Loucy (cell line): Measurements from ENCODE around the gene GPR35.

Experiments used
- H2AFZ ChIP-seq: fragments of 200-600 bp; sonication (generic); 2 replicates; pipeline ENCODE4 v1.6.0; 2016; ENCODE audit warnings: antibody characterized with exemption, mild to moderate bottlenecking, low read length, moderate library complexity
- H3F3A ChIP-seq: fragments of 200-600 bp; 2 replicates; pipeline ENCODE4 v1.6.0; 2016; ENCODE audit warnings: antibody characterized with exemption, low read depth, mild to moderate bottlenecking
- H3K27me3 ChIP-seq: fragments of 200-600 bp; sonication (generic); 2 replicates; pipeline ENCODE4 v1.6.1; 2014; ENCODE audit warnings: low read length, mild to moderate bottlenecking; ENCODE audit not compliant: insufficient read depth, poor library complexity, severe bottlenecking
- H3K36me3 ChIP-seq: fragments of 200-600 bp; sonication (generic); 2 replicates; pipeline ENCODE4 v1.6.1; 2016; ENCODE audit warnings: low read length; ENCODE audit not compliant: insufficient read depth
- H3K4me1 ChIP-seq: fragments of 200-600 bp; sonication (generic); 2 replicates; pipeline ENCODE4 v1.5.1; 2014; ENCODE audit warnings: low read length, mild to moderate bottlenecking; ENCODE audit not compliant: insufficient read depth, poor library complexity, severe bottlenecking
- H3K4me2 ChIP-seq: fragments of 200-600 bp; sonication (generic); 2 replicates; pipeline ENCODE4 v1.6.0; 2014; ENCODE audit warnings: antibody characterized with exemption, low read length, low read depth, mild to moderate bottlenecking; ENCODE audit not compliant: poor library complexity, severe bottlenecking
- H3K4me3 ChIP-seq: fragments of 200-600 bp; sonication (generic); 2 replicates; pipeline ENCODE4 v1.5.1; 2014; ENCODE audit warnings: low read length, mild to moderate bottlenecking, mixed read lengths; ENCODE audit not compliant: poor library complexity, severe bottlenecking
- H3K79me2 ChIP-seq: fragments of 200-600 bp; sonication (generic); 2 replicates; pipeline ENCODE4 v1.6.1; 2014; ENCODE audit warnings: low read length; ENCODE audit not compliant: insufficient read depth
- H3K9ac ChIP-seq: fragments of 200-600 bp; sonication (generic); 2 replicates; pipeline ENCODE4 v1.6.0; 2014; ENCODE audit warnings: mild to moderate bottlenecking, low read depth, low read length, moderate library complexity; ENCODE audit not compliant: poor library complexity, severe bottlenecking
- H3K9me2 ChIP-seq: fragments of 200-600 bp; sonication (generic); replicated peaks from 2 replicates; pipeline ENCODE4 v1.6.1; 2016; ENCODE audit warnings: low read depth, low read length, mixed read lengths
- H3K9me3 ChIP-seq: fragments of 200-600 bp; sonication (generic); 2 replicates; pipeline ENCODE4 v1.6.1; 2014; ENCODE audit warnings: mild to moderate bottlenecking, antibody characterized with exemption, low read length, low read depth; ENCODE audit not compliant: insufficient read depth
- H4K20me1 ChIP-seq: fragments of 200-600 bp; sonication (generic); 2 replicates; pipeline ENCODE4 v1.6.0; 2014; ENCODE audit warnings: antibody characterized with exemption, low read length, mild to moderate bottlenecking; ENCODE audit not compliant: insufficient read depth, poor library complexity, severe bottlenecking
- EZH2phosphoT487 ChIP-seq: fragments of 200-600 bp; IDR thresholded peaks from 2 replicates; pipeline ENCODE4 v1.6.1; 2018; ENCODE audit warnings: antibody characterized with exemption, mild to moderate bottlenecking, moderate library complexity, borderline replicate concordance
- TF ChIP-seq, protein P1 (sequence below): fragments of 200-600 bp; sonication (generic); conservative IDR thresholded peaks from 2 replicates; pipeline ENCODE4 v1.5.1; 2014; ENCODE audit warnings: mild to moderate bottlenecking, antibody characterized with exemption, low read length

The GPR35 gene

DNA sequence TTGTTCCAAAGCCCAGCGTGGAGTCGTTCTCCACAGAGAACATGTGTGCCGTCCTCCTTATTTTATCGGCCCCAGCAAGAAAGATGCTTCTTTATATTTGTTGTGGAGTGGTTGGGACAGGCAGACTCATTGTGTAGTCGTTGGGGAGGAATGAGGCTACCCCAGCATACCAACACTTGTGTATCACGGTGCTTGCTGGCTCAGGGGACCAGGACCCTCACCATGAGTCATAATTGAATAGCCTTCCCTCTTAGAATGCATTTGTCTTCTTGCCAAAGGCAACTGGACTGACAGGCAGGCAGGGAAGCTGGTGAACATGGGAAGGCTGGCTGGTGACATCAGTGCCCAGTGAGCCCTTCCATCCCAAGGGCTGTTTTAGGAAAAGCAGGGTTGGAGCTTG lies 34.1 kb upstream of the GPR35 start:
- peaks cover 17% of the 10 kb centered on the region for H3K4me1 ChIP-seq
- peaks cover 59% of the 10 kb centered on the region for H3K79me2 ChIP-seq
- no peaks in the 10 kb centered on the region for H3K9me3 ChIP-seq
- H2AFZ ChIP-seq, result no peak overlapping the region
- H3K4me3 ChIP-seq, result no peak overlapping the region
- no peaks in the 10 kb centered on the region for H3F3A ChIP-seq
- peaks cover 42% of the 10 kb centered on the region for H4K20me1 ChIP-seq
- no peaks in the 10 kb centered on the region for H3K27me3 ChIP-seq
- H3K9me2 ChIP-seq, result no peaks in the 10 kb centered on the region
- TF ChIP-seq, protein P1, sequence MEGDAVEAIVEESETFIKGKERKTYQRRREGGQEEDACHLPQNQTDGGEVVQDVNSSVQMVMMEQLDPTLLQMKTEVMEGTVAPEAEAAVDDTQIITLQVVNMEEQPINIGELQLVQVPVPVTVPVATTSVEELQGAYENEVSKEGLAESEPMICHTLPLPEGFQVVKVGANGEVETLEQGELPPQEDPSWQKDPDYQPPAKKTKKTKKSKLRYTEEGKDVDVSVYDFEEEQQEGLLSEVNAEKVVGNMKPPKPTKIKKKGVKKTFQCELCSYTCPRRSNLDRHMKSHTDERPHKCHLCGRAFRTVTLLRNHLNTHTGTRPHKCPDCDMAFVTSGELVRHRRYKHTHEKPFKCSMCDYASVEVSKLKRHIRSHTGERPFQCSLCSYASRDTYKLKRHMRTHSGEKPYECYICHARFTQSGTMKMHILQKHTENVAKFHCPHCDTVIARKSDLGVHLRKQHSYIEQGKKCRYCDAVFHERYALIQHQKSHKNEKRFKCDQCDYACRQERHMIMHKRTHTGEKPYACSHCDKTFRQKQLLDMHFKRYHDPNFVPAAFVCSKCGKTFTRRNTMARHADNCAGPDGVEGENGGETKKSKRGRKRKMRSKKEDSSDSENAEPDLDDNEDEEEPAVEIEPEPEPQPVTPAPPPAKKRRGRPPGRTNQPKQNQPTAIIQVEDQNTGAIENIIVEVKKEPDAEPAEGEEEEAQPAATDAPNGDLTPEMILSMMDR, result no peak
- no peak for TF ChIP-seq EZH2phosphoT487
- H3K9ac ChIP-seq, result no peak overlapping the region
- peaks cover 3% of the 10 kb centered on the region; the same call in 1 of the 2 replicates for H3K36me3 ChIP-seq
- H3K4me2 ChIP-seq, result no peak overlapping the region

DNA sequence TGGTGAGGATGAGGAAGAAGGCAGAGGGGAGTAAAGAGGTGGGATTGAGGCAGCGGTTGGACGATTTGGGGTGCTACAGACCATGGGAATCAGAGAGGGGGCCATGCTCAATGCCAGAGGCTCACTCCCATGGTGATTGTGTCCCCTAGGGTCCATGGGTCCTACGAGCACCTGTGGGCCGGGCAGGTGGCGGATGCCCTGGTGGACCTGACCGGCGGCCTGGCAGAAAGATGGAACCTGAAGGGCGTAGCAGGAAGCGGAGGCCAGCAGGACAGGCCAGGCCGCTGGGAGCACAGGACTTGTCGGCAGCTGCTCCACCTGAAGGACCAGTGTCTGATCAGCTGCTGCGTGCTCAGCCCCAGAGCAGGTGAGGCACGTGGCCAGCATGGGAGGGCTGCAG lies 33.5 kb upstream of the GPR35 start:
- no peak overlapping the region for H2AFZ ChIP-seq
- H3K36me3 ChIP-seq, result peaks cover 3% of the 10 kb centered on the region; the same call in 1 of the 2 replicates
- H3K9ac ChIP-seq, result no peak overlapping the region
- no peaks in the 10 kb centered on the region for H3F3A ChIP-seq
- no peak overlapping the region for H3K4me2 ChIP-seq
- TF ChIP-seq EZH2phosphoT487, result no peak
- TF ChIP-seq, protein P1, result no peak
- no peak overlapping the region for H3K4me3 ChIP-seq
- H3K9me3 ChIP-seq, result no peaks in the 10 kb centered on the region
- H4K20me1 ChIP-seq, result peaks cover 42% of the 10 kb centered on the region
- H3K4me1 ChIP-seq, result peaks cover 17% of the 10 kb centered on the region
- H3K79me2 ChIP-seq, result peaks cover 58% of the 10 kb centered on the region
- H3K9me2 ChIP-seq, result no peaks in the 10 kb centered on the region
- no peaks in the 10 kb centered on the region for H3K27me3 ChIP-seq

- H3K4me1 ChIP-seq, result peaks cover 8% of the 10 kb centered on the region
- no peak overlapping the region for H3K4me2 ChIP-seq
- no peak overlapping the region for H3K9ac ChIP-seq
- H2AFZ ChIP-seq, result no peak overlapping the region
- no peak overlapping the region for H3K4me3 ChIP-seq
- peaks cover 6% of the 10 kb centered on the region; the same call in 1 of the 2 replicates for H3K36me3 ChIP-seq
- peaks cover 45% of the 10 kb centered on the region for H3K79me2 ChIP-seq
- H3K9me3 ChIP-seq, result no peaks in the 10 kb centered on the region
- H3F3A ChIP-seq, result no peaks in the 10 kb centered on the region
- H4K20me1 ChIP-seq, result peaks cover 29% of the 10 kb centered on the region
- TF ChIP-seq, protein P1, result no peak
- no peak for TF ChIP-seq EZH2phosphoT487
- H3K9me2 ChIP-seq, result no peaks in the 10 kb centered on the region
- H3K27me3 ChIP-seq, result no peaks in the 10 kb centered on the region
Observed at GRCh38 chr2:240593026-240593702, 32.1 kb upstream of the GPR35 start.
